K562 (cell line): ENCODE measurements around the gene RPL22L1. TPM values are rescaled to one million over a fixed set of nuclear protein-coding genes. Genes with fewer than 3 reads are reported as not detected.

Experiments
- polyA plus RNA-seq, 8 experiments: library from polyadenylated mRNA; depleted of rRNA in 4 of 8; stranded (reverse) in 5 of 8; unstranded in 3 of 8; fragments of >200 nt; fragmentation: Nextera tagmentation in 2 of 8; fragmentation: Illumina TruSeq in 1 of 8; extraction: Ambion mirVana in 2 of 8; extraction: Trizol in 1 of 8; gene quantifications; 2 replicates each; pipeline versions ENCODE4 v1.2.1 to v1.2.3, GENCODE V29; 2011 to 2014; ENCODE audit warnings: inconsistent platforms in 1 of 8, missing spikeins in 1 of 8
- total RNA-seq, 7 experiments: library from RNA; depleted of rRNA in 6 of 7; stranded (reverse); fragments of >200 nt in 6 of 7; fragmentation: Illumina TruSeq in 2 of 7; extraction: Trizol in 2 of 7; gene quantifications; 2 replicates each; pipeline versions ENCODE4 v1.2.1 to v1.2.3, GENCODE V29; 2011 to 2021; ENCODE audit warnings: low replicate concordance in 1 of 7

RPL22L1 gene
- total and polyA plus RNA-seq, 9 of the 15 experiments (the other 6 are each of a cell fraction or from before 2014, with no cell fraction given): 53.9 to 198 (median 108) TPM

Other genes starting within 250 kb of the RPL22L1 start
- 3.7 and 3.9 TPM in 2 replicates for gene EIF5A2, start 38.4 kb upstream of the RPL22L1 start, total RNA-seq (2014; rRNA removed)
- gene EIF5A2, start 38.4 kb upstream of the RPL22L1 start, total RNA-seq (2014; rRNA removed; fragmentation: Illumina TruSeq; extraction: Trizol): 15.9 and 23.5 TPM in 2 replicates
- 9.0 and 9.6 TPM in 2 replicates for gene EIF5A2, start 38.4 kb upstream of the RPL22L1 start, total RNA-seq (2015; rRNA removed; fragmentation: Illumina TruSeq; extraction: Trizol)
- 18.2 and 21.0 TPM in 2 replicates for gene EIF5A2, start 38.4 kb upstream of the RPL22L1 start, total RNA-seq (2021)
- 10.7 and 17.6 TPM in 2 replicates for gene EIF5A2, start 38.4 kb upstream of the RPL22L1 start, polyA plus RNA-seq (2011; rRNA removed)
- gene EIF5A2, start 38.4 kb upstream of the RPL22L1 start, polyA plus RNA-seq (2014; fragmentation: Illumina TruSeq; extraction: Trizol): 13.9 and 15.6 TPM in 2 replicates
- 10 to 100 TPM; 17.9 to 18.3 TPM for gene EIF5A2, start 38.4 kb upstream of the RPL22L1 start, polyA plus RNA-seq (2014; fragmentation: Nextera tagmentation; extraction: Ambion mirVana)
- 9.5 and 10.8 TPM in 2 replicates for gene EIF5A2, start 38.4 kb upstream of the RPL22L1 start, polyA plus RNA-seq (2014; rRNA removed)
- gene SLC2A2, start 156.5 kb upstream of the RPL22L1 start, total RNA-seq (2014; rRNA removed): not detected in 2 replicates
- gene SLC2A2, start 156.5 kb upstream of the RPL22L1 start, total RNA-seq (2014; rRNA removed; fragmentation: Illumina TruSeq; extraction: Trizol): not detected in 2 replicates
- gene SLC2A2, start 156.5 kb upstream of the RPL22L1 start, total RNA-seq (2015; rRNA removed; fragmentation: Illumina TruSeq; extraction: Trizol): not detected in 2 replicates
- gene SLC2A2, start 156.5 kb upstream of the RPL22L1 start, total RNA-seq (2021): 0.18 TPM in 1 of 2 replicates, not detected in the other
- gene SLC2A2, start 156.5 kb upstream of the RPL22L1 start, polyA plus RNA-seq (2011; rRNA removed): not detected in 2 replicates
- gene SLC2A2, start 156.5 kb upstream of the RPL22L1 start, polyA plus RNA-seq (2014; fragmentation: Illumina TruSeq; extraction: Trizol): not detected in 2 replicates
- not detected for gene SLC2A2, start 156.5 kb upstream of the RPL22L1 start, polyA plus RNA-seq (2014; fragmentation: Nextera tagmentation; extraction: Ambion mirVana)
- gene SLC2A2, start 156.5 kb upstream of the RPL22L1 start, polyA plus RNA-seq (2014; rRNA removed): not detected in 2 replicates